Measurements from ENCODE around the gene VARS1. TPM values are rescaled to one million over a fixed set of nuclear protein-coding genes. Genes with fewer than 3 reads are reported as not detected.

VARS1 gene
- total RNA-seq, 1 experiment from 2014 or later = 132 TPM

- Mint-ChIP-seq H3K4me3 (ENCODE audit: unreplicated experiment) (no peak overlapping the region), H3K9me3 (ENCODE audit: unreplicated experiment) (no peaks in the 10 kb centered on the region), H3K36me3 (ENCODE audit: insufficient read depth, unreplicated experiment) (peaks cover 5% of the 10 kb centered on the region), H3K4me1 (ENCODE audit: low read depth, unreplicated experiment) (peaks cover 12% of the 10 kb centered on the region), H3K27ac (ENCODE audit: unreplicated experiment) (no peak overlapping the region), H3K27me3 (ENCODE audit: insufficient read depth, unreplicated experiment) (no peaks in the 10 kb centered on the region)
- intact Hi-C loops (cut with micrococcal nuclease; ENCODE audit: unreplicated experiment) = loop anchor here (1.0 kb wide), 3 partner anchors 39 to 95 kb away; partner anchors contain the start of gene DDAH2
- Histone ChIP-seq H3K27me3 (replicated peaks; ENCODE audit: control insufficient read depth, insufficient read depth, low read length) (no peaks in the 10 kb centered on the region), H3K36me3 (ENCODE audit: control insufficient read depth, insufficient read depth, low read length) (0 out of 2 replicates have a peak, but pooled peaks cover 1% of the 10 kb centered on the region), H3K4me3 (ENCODE audit: low read depth, low read length) (no peak overlapping the region), H3K9me3 (no peaks in the 10 kb centered on the region), H3K4me1 (peaks cover 15% of the 10 kb centered on the region)
- ChIA-PET POLR2A (interaction anchor here (1.3 to 1.8 kb wide), 3 partner anchors 28 to 39 kb away, joined by 6 to 10 read pairs (median 8); partner anchors contain the start of genes DDAH2 and MSH5), CTCF (interaction anchor here (1.3 to 2.5 kb wide), 5 partner anchors 23 to 88 kb away, joined by 4 to 32 read pairs (median 14); partner anchors contain the start of genes DDAH2, LY6G5C and MSH5)
- TF ChIP-seq CTCF (IDR thresholded peaks at IDR 0.05; ENCODE audit: insufficient read depth in 1 of 2, low read depth in 1 of 2, low read length in 1 of 2, severe bottlenecking in 1 of 2, unreplicated experiment in 1 of 2) = no peak
- BruUV-seq (replicated peaks) = no TSS peak
- DNase-seq = no peak
Observed at GRCh38 chr6:31768363-31769257, 26.9 kb downstream of the VARS1 start.

GRCh38 chr6:31767096-31767645, 28.4 kb downstream of the VARS1 start:
- H3K4me1 Mint-ChIP-seq (ENCODE audit: low read depth, unreplicated experiment) = peaks cover 18% of the 10 kb centered on the region

More at GRCh38 chr6:31767096-31767645, 28.4 kb downstream of the VARS1 start:
- Histone ChIP-seq H3K4me3 (ENCODE audit: low read depth, low read length) (no peak overlapping the region), H3K9me3 (no peaks in the 10 kb centered on the region), H3K4me1 (peaks cover 14% of the 10 kb centered on the region), H3K27me3 (replicated peaks; ENCODE audit: control insufficient read depth, insufficient read depth, low read length) (no peaks in the 10 kb centered on the region), H3K36me3 (ENCODE audit: control insufficient read depth, insufficient read depth, low read length) (0 out of 2 replicates have a peak, but pooled peaks cover 1% of the 10 kb centered on the region)
- H3K27me3 Mint-ChIP-seq (ENCODE audit: insufficient read depth, unreplicated experiment) = no peaks in the 10 kb centered on the region
- intact Hi-C loops (cut with micrococcal nuclease; ENCODE audit: unreplicated experiment) = no loop called here
- H3K4me3 Mint-ChIP-seq (ENCODE audit: unreplicated experiment) = no peak overlapping the region
- BruUV-seq (replicated peaks) = no TSS peak
- no peak for TF ChIP-seq CTCF (IDR thresholded peaks at IDR 0.05; ENCODE audit: insufficient read depth in 1 of 2, low read depth in 1 of 2, low read length in 1 of 2, severe bottlenecking in 1 of 2, unreplicated experiment in 1 of 2)
- peaks cover 9% of the 10 kb centered on the region for H3K36me3 Mint-ChIP-seq (ENCODE audit: insufficient read depth, unreplicated experiment)
- ChIA-PET CTCF (interaction anchor here (0.7 kb wide), 2 partner anchors 18 to 80 kb away, joined by 6 to 8 read pairs; no protein-coding TSS in a partner anchor), POLR2A (no interaction called here)
- no peak for DNase-seq
- no peak overlapping the region for H3K27ac Mint-ChIP-seq (ENCODE audit: unreplicated experiment)
- H3K9me3 Mint-ChIP-seq (ENCODE audit: unreplicated experiment) = no peaks in the 10 kb centered on the region

All from Caco-2 (cell line).